Liver (tissue), 9 donors: ENCODE results near the gene NAT10. TPM values are rescaled to one million over a fixed set of nuclear protein-coding genes. Genes with fewer than 3 reads are reported as not detected.

Experiments used
- DNase-seq: peaks from one replicate; pipeline ENCODE4 v3.0.0-alpha.2; 2017; ENCODE audit warnings: low spot score
- H3K27ac ChIP-seq, 2 donors: one replicate each; pipeline ENCODE4 v1.7.0; 2013; ENCODE audit warnings: inconsistent platforms in 2 of 2, low read length in 2 of 2, control low read depth in 1 of 2, low read depth in 1 of 2, mild to moderate bottlenecking in 1 of 2
- H3K27me3 ChIP-seq, 4 donors: one replicate each; pipeline versions ENCODE4 v1.6.1 to v1.7.0; 2013; ENCODE audit warnings: low read length in 3 of 4, inconsistent platforms in 1 of 4, mild to moderate bottlenecking in 1 of 4, moderate library complexity in 1 of 4; ENCODE audit not compliant: control insufficient read depth in 4 of 4, insufficient read depth in 4 of 4
- H3K36me3 ChIP-seq, 4 donors: one replicate each; pipeline versions ENCODE4 v1.6.1 to v1.7.0; 2013; ENCODE audit warnings: low read length in 3 of 4, mild to moderate bottlenecking in 3 of 4, low read depth in 1 of 4, moderate library complexity in 1 of 4; ENCODE audit not compliant: control insufficient read depth in 4 of 4, insufficient read depth in 3 of 4
- H3K4me1 ChIP-seq, 4 donors: one replicate each; pipeline versions ENCODE4 v1.6.1 to v1.7.0; 2013; ENCODE audit warnings: low read length in 3 of 4, mild to moderate bottlenecking in 3 of 4, moderate library complexity in 1 of 4; ENCODE audit not compliant: control insufficient read depth in 4 of 4, insufficient read depth in 4 of 4
- H3K4me3 ChIP-seq, 3 donors: one replicate each; pipeline versions ENCODE4 v1.6.1 to v1.7.0; 2013; ENCODE audit warnings: low read length in 3 of 3, control low read depth in 1 of 3, low read depth in 1 of 3, mild to moderate bottlenecking in 1 of 3
- H3K9ac ChIP-seq, 2 donors: one replicate each; pipeline ENCODE4 v1.7.0; 2013; ENCODE audit warnings: low read length in 2 of 2, mild to moderate bottlenecking in 2 of 2, moderate library complexity in 2 of 2, control low read depth in 1 of 2, low read depth in 1 of 2
- H3K9me3 ChIP-seq, 4 donors: one replicate each; pipeline versions ENCODE4 v1.6.1 to v1.7.0; 2013; ENCODE audit warnings: low read length in 3 of 4; ENCODE audit not compliant: control insufficient read depth in 4 of 4
- ATF3 ChIP-seq: IDR thresholded peaks from 2 replicates; pipeline ENCODE4 v1.6.1; 2016; ENCODE audit warnings: antibody characterized with exemption
- CTCF ChIP-seq: fragments of 150-350 bp; IDR thresholded peaks from 2 replicates; pipeline ENCODE4 v1.5.1; 2017; ENCODE audit warnings: improper control_type of control experiment, low read depth, low read length; ENCODE audit not compliant: missing input control
- EGR1 ChIP-seq, 2 donors: IDR thresholded peaks; 2 replicates each; pipeline ENCODE4 v1.6.1; 2016 to 2018; ENCODE audit warnings: antibody characterized with exemption in 2 of 2, low read depth in 2 of 2
- FOXA1 ChIP-seq: IDR thresholded peaks from 2 replicates; pipeline ENCODE4 v1.6.1; 2016; ENCODE audit warnings: antibody characterized with exemption
- FOXA2 ChIP-seq: IDR thresholded peaks from 2 replicates; pipeline ENCODE4 v1.6.1; 2016; ENCODE audit warnings: antibody characterized with exemption
- GABPA ChIP-seq, 2 donors: IDR thresholded peaks in 1 of 2; conservative IDR thresholded peaks in 1 of 2; 2 replicates each; pipeline ENCODE4 v1.6.1; 2016; ENCODE audit warnings: antibody characterized with exemption in 2 of 2, mild to moderate bottlenecking in 1 of 2, moderate library complexity in 1 of 2
- HNF4A ChIP-seq, 2 donors: conservative IDR thresholded peaks; 2 replicates each; pipeline ENCODE4 v1.6.1; 2016; ENCODE audit warnings: antibody characterized with exemption in 2 of 2, mild to moderate bottlenecking in 2 of 2
- HNF4G ChIP-seq: IDR thresholded peaks from 2 replicates; pipeline ENCODE4 v1.6.1; 2016; ENCODE audit warnings: antibody characterized with exemption
- JUND ChIP-seq, 2 donors: IDR thresholded peaks; 2 replicates each; pipeline ENCODE4 v1.6.1; 2016; ENCODE audit warnings: antibody characterized with exemption in 2 of 2
- MAX ChIP-seq: IDR thresholded peaks from 2 replicates; pipeline ENCODE4 v1.6.1; 2016; ENCODE audit warnings: antibody characterized with exemption
- NR2F2 ChIP-seq: IDR thresholded peaks from 2 replicates; pipeline ENCODE4 v1.6.1; 2016; ENCODE audit warnings: antibody characterized with exemption
- RAD21 ChIP-seq, 2 donors: IDR thresholded peaks; 2 replicates each; pipeline ENCODE4 v1.6.1; 2016; ENCODE audit warnings: antibody characterized with exemption in 2 of 2, mild to moderate bottlenecking in 2 of 2
- REST ChIP-seq: IDR thresholded peaks from 2 replicates; pipeline ENCODE4 v1.6.1; 2016; ENCODE audit warnings: antibody characterized with exemption, mild to moderate bottlenecking
- RXRA ChIP-seq, 2 donors: IDR thresholded peaks; 2 replicates each; pipeline ENCODE4 v1.6.1; 2017 to 2018; ENCODE audit warnings: antibody characterized with exemption in 2 of 2, mild to moderate bottlenecking in 1 of 2
- SP1 ChIP-seq: IDR thresholded peaks from 2 replicates; pipeline ENCODE4 v1.6.1; 2018; ENCODE audit warnings: antibody characterized with exemption, mild to moderate bottlenecking
- TAF1 ChIP-seq: conservative IDR thresholded peaks from 2 replicates; pipeline ENCODE4 v1.6.1; 2016; ENCODE audit warnings: antibody characterized with exemption, mild to moderate bottlenecking
- YY1 ChIP-seq: IDR thresholded peaks from 2 replicates; pipeline ENCODE4 v1.6.1; 2016; ENCODE audit warnings: antibody characterized with exemption, mild to moderate bottlenecking
- ZBTB33 ChIP-seq: IDR thresholded peaks from 2 replicates; pipeline ENCODE4 v1.6.1; 2016; ENCODE audit warnings: antibody characterized with exemption
- WGBS: extraction: QIAGEN DNeasy Blood & Tissue Kit; methylation state at CpG from one replicate; pipeline ENCODE4 v1.1.7; 2013; 5-methylcytosine and 5-hydroxymethylcytosine counted together
- polyA plus RNA-seq, 2 donors: library from polyadenylated mRNA; stranded (reverse) in 1 of 2; unstranded in 1 of 2; fragments of 200-250 nt in 1 of 2; fragments of >200 nt in 1 of 2; fragmentation: Nextera tagmentation in 1 of 2; extraction: Ambion mirVana in 1 of 2; gene quantifications; one replicate each; pipeline versions ENCODE4 v1.2.1 to v1.2.3, GENCODE V29; 2013 to 2015
- total RNA-seq, 2 donors: library from RNA; depleted of rRNA; stranded (reverse); fragments of >200 nt; gene quantifications; one replicate each; pipeline ENCODE4 v1.2.3, GENCODE V29; 2014
- donor health status: healthy.
- donor health status: healthy.
- donor health status: healthy.
- donor health status: healthy.
- donor health status: healthy.

Gene NAT10
- total RNA-seq (10 to 100 TPM; 13.5 to 13.6 TPM), polyA plus RNA-seq (10 to 100 TPM in 1 of 2 donors, 1 to 10 TPM in 1; 9.1 to 14.0 TPM)

GRCh38 chr11:34105079-34105956 lies at the start of gene NAT10:
TSS of gene NAT10 (plus strand) at chr11:34105629. CDS start at chr11:34108226, 2,597 bp downstream.
- peak within 1 kb of the TSS; percentile 71 to 96 (median 78) for H3K4me3 ChIP-seq
- H3K9me3 ChIP-seq, result no peaks in the 10 kb centered on the region
- peaks cover 3 to 26% (median 15%) of the 10 kb centered on the region in 4 donors for H3K4me1 ChIP-seq
- peaks cover 0 to 27% (median 21%) of the 10 kb centered on the region in 4 donors for H3K36me3 ChIP-seq
- H3K9ac ChIP-seq, result peak within 1 kb of the TSS; percentile 77 to 95
- peak within 1 kb of the TSS; percentile 83 to 88 for H3K27ac ChIP-seq
- DNase-seq, result peak; percentile 96
- no peaks in the 10 kb centered on the region for H3K27me3 ChIP-seq
- peak; percentile 58 to 60 for TF ChIP-seq RAD21 (IDR thresholded peaks at IDR 0.05)
- TF ChIP-seq RXRA (IDR thresholded peaks at IDR 0.05), result peak; percentile 62 to 70
- TF ChIP-seq REST, result peak; percentile 89
- no peak for TF ChIP-seq JUND (IDR thresholded peaks at IDR 0.05)
- TF ChIP-seq ATF3, result peak; percentile 18
- peak in 1 of 2 donors; percentile 34 for TF ChIP-seq HNF4A (conservative IDR thresholded peaks at IDR 0.05)
- TF ChIP-seq MAX, result peak; percentile 100
- TF ChIP-seq CTCF, result no peak
- TF ChIP-seq YY1, result peak; percentile 96
- peak; percentile 78 for TF ChIP-seq SP1
- TF ChIP-seq HNF4G, result no peak
- peak; percentile 37 for TF ChIP-seq NR2F2
- TF ChIP-seq ZBTB33, result peak; percentile 98
- TF ChIP-seq GABPA (IDR thresholded peaks at IDR 0.05 in 1 of 2, conservative IDR thresholded peaks at IDR 0.05 in 1 of 2), result peak in 1 of 2 donors; percentile 72
- TF ChIP-seq FOXA1, result no peak
- no peak for TF ChIP-seq FOXA2
- TF ChIP-seq TAF1, result peak; percentile 97
- TF ChIP-seq EGR1 (IDR thresholded peaks at IDR 0.05; ENCODE audit: low read depth in 2 of 2), result peak; percentile 32 to 60
- under 1% methylated on average over 55 of the region's 55 CpGs for WGBS
